Left colon (tissue), 2 donors: Measurements from ENCODE around the gene RCN2. TPM values are rescaled to one million over a fixed set of nuclear protein-coding genes. Genes with fewer than 3 reads are reported as not detected.
A peak's percentile ranks its signal among the peaks of the same experiment; 100 is the strongest.

ENCODE experiments used
- ATAC-seq: fragments of 200-7000 bp; cut with Tn5 transposase; one replicate; pipeline ENCODE4 v1.9.1; 2020; ENCODE audit warnings: mild to moderate bottlenecking, moderate library complexity
- DNase-seq, 2 donors: peaks; one replicate each; pipeline ENCODE4 v3.0.0-alpha.2; 2020
- intact Hi-C, 2 donors: fragments of 100-400 bp; cut with DNase I in 1 of 2; cut with micrococcal nuclease in 1 of 2; formaldehyde crosslinking; loops; one replicate each; pipeline versions ENCODE4 v1.11.2 to v1.14.0; 2022; cut with DNase I, micrococcal nuclease
- total RNA-seq, 2 donors: library from RNA; stranded (reverse); fragmentation: NEBNext Ultra II Directional; extraction: Animal tissue kit (Norgen Biotek cat#: 25700); gene quantifications; one replicate each; pipeline ENCODE4 v1.2.1, GENCODE V29; 2021
- donor health status: DM: no; HTN: no; CAD: no.
- donor health status: DM: yes; HTN: yes; CAD: no.

The RCN2 gene
- total RNA-seq, 2 donors from 2014 or later = 28.8 to 30.0 TPM

- DNase-seq = no peak
- intact Hi-C loops = no loop called here
- ATAC-seq = no peak
These were observed 2.4 kb upstream of the RCN2 start for GRCh38 chr15:76929011-76929760.

- ATAC-seq = peak; percentile 17
- no peak for DNase-seq
- intact Hi-C loops = no loop called here
These were observed 635 bp upstream of the RCN2 start for GRCh38 chr15:76930831-76931396.

- no peak for ATAC-seq
- DNase-seq = no peak
- intact Hi-C loops = no loop called here
These were observed 802 bp downstream of the RCN2 start for GRCh38 chr15:76932135-76932966.

GRCh38 chr15:76935620-76936019 lies 4.1 kb downstream of the RCN2 start:
- no peak for DNase-seq
- ATAC-seq = no peak
- intact Hi-C loops = no loop called here

GRCh38 chr15:76936671-76937070 lies 5.1 kb downstream of the RCN2 start:
- ATAC-seq = no peak

GRCh38 chr15:76938752-76939151 lies 7.2 kb downstream of the RCN2 start:
- intact Hi-C loops = no loop called here
- DNase-seq (no peak), ATAC-seq (no peak)

More at GRCh38 chr15:76936671-76937070, 5.1 kb downstream of the RCN2 start:
- intact Hi-C loops = no loop called here
- DNase-seq = no peak

GRCh38 chr15:76939715-76940114 lies 8.2 kb downstream of the RCN2 start:
- intact Hi-C loops = no loop called here
- ATAC-seq = no peak

GRCh38 chr15:76941636-76942035 lies 10.1 kb downstream of the RCN2 start:
- intact Hi-C loops = no loop called here
- no peak for ATAC-seq
- no peak for DNase-seq

More at GRCh38 chr15:76939715-76940114, 8.2 kb downstream of the RCN2 start:
- DNase-seq = no peak

GRCh38 chr15:76942331-76942730 lies 10.8 kb downstream of the RCN2 start:
- ATAC-seq = no peak
- intact Hi-C loops = no loop called here

GRCh38 chr15:76945494-76946093 lies 14.0 kb downstream of the RCN2 start:
- ATAC-seq (no peak), DNase-seq (no peak)
- intact Hi-C loops = no loop called here

More at GRCh38 chr15:76942331-76942730, 10.8 kb downstream of the RCN2 start:
- no peak for DNase-seq

- no peak for ATAC-seq
- no peak for DNase-seq
- intact Hi-C loops = no loop called here
These were observed 15.9 kb downstream of the RCN2 start for GRCh38 chr15:76947454-76947853.

GRCh38 chr15:76951220-76951619 lies 19.7 kb downstream of the RCN2 start:
- no peak for ATAC-seq
- no peak for DNase-seq
- intact Hi-C loops = no loop called here

GRCh38 chr15:76953913-76954312 lies 22.4 kb downstream of the RCN2 start:
- no peak for DNase-seq
- intact Hi-C loops = no loop called here
- no peak for ATAC-seq

- DNase-seq (no peak), ATAC-seq (peak; percentile 85)
- intact Hi-C loops = no loop called here
These were observed 23.2 kb downstream of the RCN2 start for GRCh38 chr15:76954744-76955143.

- DNase-seq = no peak
- intact Hi-C loops = no loop called here
- no peak for ATAC-seq
These were observed 29.9 kb downstream of the RCN2 start for GRCh38 chr15:76961268-76962011.

- DNase-seq (no peak), ATAC-seq (no peak)
- intact Hi-C loops = no loop called here
These were observed 30.9 kb downstream of the RCN2 start for GRCh38 chr15:76962337-76963013.

- ATAC-seq = no peak
These were observed 32.0 kb downstream of the RCN2 start for GRCh38 chr15:76963596-76963995.

GRCh38 chr15:76964157-76964556 lies 32.6 kb downstream of the RCN2 start:
- intact Hi-C loops = no loop called here
- DNase-seq = no peak
- ATAC-seq = no peak

More at GRCh38 chr15:76963596-76963995, 32.0 kb downstream of the RCN2 start:
- intact Hi-C loops = no loop called here
- DNase-seq = no peak
